H1 (cell line): ENCODE data around the gene LTA4H. TPM values are rescaled to one million over a fixed set of nuclear protein-coding genes. Genes with fewer than 3 reads are reported as not detected.

ENCODE experiments used
- CBX8 ChIP-seq: fragments of 300-800, 300-1000 bp; sonication (generic); IDR thresholded peaks from 2 replicates; pipeline ENCODE4 v1.7.1; 2016; ENCODE audit warnings: low read depth, low read length, borderline replicate concordance
- CEBPB ChIP-seq: IDR thresholded peaks from 2 replicates; pipeline ENCODE4 v1.6.1; 2012; ENCODE audit warnings: low read depth, low read length
- CHD1 ChIP-seq: IDR thresholded peaks from 2 replicates; pipeline ENCODE4 v1.6.1; 2012; ENCODE audit warnings: low read depth, low read length, improper control_type of control experiment
- CHD2 ChIP-seq: IDR thresholded peaks from 2 replicates; pipeline ENCODE4 v1.6.1; 2012; ENCODE audit warnings: low read length, improper control_type of control experiment
- EZH2 ChIP-seq: fragments of 200-600 bp; sonication (generic); IDR thresholded peaks from 2 replicates; pipeline ENCODE4 v1.7.1; 2012; ENCODE audit warnings: low read depth, mild to moderate bottlenecking, moderate library complexity, low read length, inconsistent platforms; ENCODE audit not compliant: severe bottlenecking
- HDAC2 ChIP-seq, 2 experiments: fragments of 300-600 bp in 1 of 2; sonication (generic) in 1 of 2; IDR thresholded peaks; 2 replicates each; pipeline ENCODE4 v1.6.1; 2011 to 2012; ENCODE audit warnings: low read depth in 2 of 2, low read length in 2 of 2, mild to moderate bottlenecking in 2 of 2, moderate library complexity in 2 of 2, borderline replicate concordance in 1 of 2, inconsistent platforms in 1 of 2
- HDAC6 ChIP-seq: IDR thresholded peaks from one replicate; pipeline ENCODE4 v1.7.1; 2012; ENCODE audit warnings: low read depth, mild to moderate bottlenecking, inconsistent platforms, low read length, moderate library complexity
- NRF1 ChIP-seq: IDR thresholded peaks from 2 replicates; pipeline ENCODE4 v1.6.1; 2011; ENCODE audit warnings: mild to moderate bottlenecking, low read depth, low read length, improper control_type of control experiment
- PHF8 ChIP-seq: fragments of 200-600 bp; sonication (generic); conservative IDR thresholded peaks from 2 replicates; pipeline ENCODE4 v1.7.1; 2012; ENCODE audit warnings: low read depth, mild to moderate bottlenecking, inconsistent platforms, low read length, moderate library complexity
- SAP30 ChIP-seq: fragments of 300-600 bp; sonication (generic); IDR thresholded peaks from 2 replicates; pipeline ENCODE4 v1.7.1; 2012; ENCODE audit warnings: low read length, moderate library complexity, mild to moderate bottlenecking, inconsistent platforms; ENCODE audit not compliant: insufficient read depth, insufficient replicate concordance
- SIN3A ChIP-seq, 2 experiments: IDR thresholded peaks in 1 of 2; conservative IDR thresholded peaks in 1 of 2; 2 replicates each; pipeline ENCODE4 v1.6.1; 2011 to 2012; ENCODE audit warnings: low read length in 2 of 2, improper control_type of control experiment in 1 of 2, low read depth in 1 of 2, mild to moderate bottlenecking in 1 of 2
- SIRT6 ChIP-seq: IDR thresholded peaks from one replicate; pipeline ENCODE4 v1.7.1; 2012; ENCODE audit warnings: low read length, inconsistent platforms
- SP1 ChIP-seq: IDR thresholded peaks from 2 replicates; pipeline ENCODE4 v1.6.1; 2011; ENCODE audit warnings: low read depth, low read length
- SUZ12 ChIP-seq: fragments of 200-600 bp; sonication (generic); IDR thresholded peaks from 2 replicates; pipeline ENCODE4 v1.6.1; 2012; ENCODE audit warnings: mild to moderate bottlenecking, inconsistent platforms, low read length, moderate library complexity, mixed read lengths
- TCF12 ChIP-seq: IDR thresholded peaks from 2 replicates; pipeline ENCODE4 v1.6.1; 2011; ENCODE audit warnings: low read depth, mild to moderate bottlenecking, low read length
- polyA plus RNA-seq, 7 experiments: library from polyadenylated mRNA; depleted of rRNA in 3 of 7; stranded (reverse) in 5 of 7; unstranded in 2 of 7; fragments of >200 nt in 5 of 7; fragments of 200-250 nt in 2 of 7; gene quantifications; 1 replicate in 5 of 7; 2 replicates in 1 of 7; 4 replicates in 1 of 7; pipeline versions ENCODE4 v1.2.1 to v1.2.3, GENCODE V29; 2011 to 2013; ENCODE audit warnings: missing spikeins in 2 of 7, mixed read lengths in 2 of 7
- total RNA-seq: library from RNA; stranded (reverse); fragmentation: NEBNext Ultra II Directional; extraction: Animal tissue kit (Norgen Biotek cat#: 25700); gene quantifications from 2 replicates; pipeline ENCODE4 v1.2.1, GENCODE V29; 2021
- TF ChIP-seq, protein P1 (sequence below): IDR thresholded peaks from 2 replicates; pipeline ENCODE4 v1.6.1; 2011; ENCODE audit warnings: low read length, improper control_type of control experiment

LTA4H gene
- total and polyA plus RNA-seq, 2 of the 8 experiments (the other 6 are each of a cell fraction or from before 2014, with no cell fraction given) = 106 to 167 TPM

DNA sequence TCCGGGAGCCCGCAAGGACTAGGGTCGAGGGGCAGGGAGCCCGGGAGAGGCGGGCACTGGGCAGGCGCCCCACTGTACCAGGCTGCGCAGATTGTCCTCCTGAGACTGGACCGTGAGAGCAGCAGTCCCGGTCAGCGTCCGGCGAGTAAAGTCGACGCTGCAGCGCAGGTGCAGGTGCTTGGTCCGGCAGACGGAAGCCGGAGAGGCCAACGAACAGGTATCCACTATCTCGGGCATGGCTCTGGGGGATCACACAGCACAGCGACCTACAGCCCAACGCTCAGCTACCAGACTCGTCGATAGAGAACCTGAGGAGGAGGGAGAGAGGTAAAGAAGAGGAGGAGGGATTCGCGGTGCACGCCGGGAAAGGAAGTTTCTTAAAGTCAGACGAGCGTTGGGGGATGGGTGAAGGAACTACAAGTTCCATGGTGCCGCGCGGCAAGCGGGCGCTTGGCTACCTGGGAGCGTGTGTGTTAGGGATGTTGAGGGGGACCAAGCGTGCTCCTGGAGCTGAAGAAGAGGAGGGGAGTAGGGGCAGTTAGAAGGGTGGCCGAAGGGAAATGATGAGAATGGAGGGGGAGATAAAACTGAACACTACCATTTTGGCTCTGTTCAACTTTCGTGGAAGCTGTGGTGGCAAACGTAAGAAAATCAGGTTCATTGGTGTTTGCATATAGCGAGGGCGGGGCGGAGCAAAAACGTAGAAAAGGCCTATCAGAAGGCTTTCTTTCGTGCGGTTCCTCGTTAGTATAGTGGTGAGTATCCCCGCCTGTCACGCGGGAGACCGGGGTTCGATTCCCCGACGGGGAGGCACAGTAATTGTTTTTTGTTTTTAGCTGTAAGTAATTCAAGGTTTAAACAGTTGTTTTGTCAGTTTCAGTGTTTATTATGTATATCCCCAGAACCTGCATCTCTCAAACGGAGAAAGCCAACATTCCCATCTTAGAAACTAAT, at the start of gene LTA4H (continued):
- no peak for TF ChIP-seq TCF12
- no peak for TF ChIP-seq CHD1
- TF ChIP-seq SAP30 = no peak
- TF ChIP-seq CEBPB = no peak
- TF ChIP-seq SIN3A (conservative IDR thresholded peaks at IDR 0.05 in 1 of 2, IDR thresholded peaks at IDR 0.05 in 1 of 2; ENCODE audit: low read depth in 1 of 2, low read length in 2 of 2) = peak; percentile 48 to 69; a peak in 1 of 4 replicates
- no peak for TF ChIP-seq HDAC6
- no peak for TF ChIP-seq SP1
- TF ChIP-seq, protein P1, sequence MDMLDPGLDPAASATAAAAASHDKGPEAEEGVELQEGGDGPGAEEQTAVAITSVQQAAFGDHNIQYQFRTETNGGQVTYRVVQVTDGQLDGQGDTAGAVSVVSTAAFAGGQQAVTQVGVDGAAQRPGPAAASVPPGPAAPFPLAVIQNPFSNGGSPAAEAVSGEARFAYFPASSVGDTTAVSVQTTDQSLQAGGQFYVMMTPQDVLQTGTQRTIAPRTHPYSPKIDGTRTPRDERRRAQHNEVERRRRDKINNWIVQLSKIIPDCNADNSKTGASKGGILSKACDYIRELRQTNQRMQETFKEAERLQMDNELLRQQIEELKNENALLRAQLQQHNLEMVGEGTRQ = no peak
- peak; percentile 21 for TF ChIP-seq NRF1
- TF ChIP-seq PHF8 = peak; percentile 54
- 0 out of 4 replicates have a peak, but pooled peaks of 1 of the 2 experiments have one; percentile 59 for TF ChIP-seq HDAC2 (IDR thresholded peaks at IDR 0.05; ENCODE audit: borderline replicate concordance in 1 of 2, low read depth in 2 of 2, low read length in 2 of 2)
- TF ChIP-seq EZH2 = no peak
- TF ChIP-seq CHD2 = peak; percentile 53; the same call in 1 of the 2 replicates
- no peak for TF ChIP-seq SIRT6
- TF ChIP-seq CBX8 = no peak
- no peak for TF ChIP-seq SUZ12
